CD4-positive, alpha-beta T cell treated with Interleukin-6 at 100 ng/mL for 8 hours (primary cell): ENCODE measurements around the gene MSX1.

Experiments
- DNase-seq: peaks from one replicate; pipeline ENCODE4 v3.0.0-alpha.2; 2020; ENCODE audit warnings: mixed read lengths, low spot score

The MSX1 gene

DNA sequence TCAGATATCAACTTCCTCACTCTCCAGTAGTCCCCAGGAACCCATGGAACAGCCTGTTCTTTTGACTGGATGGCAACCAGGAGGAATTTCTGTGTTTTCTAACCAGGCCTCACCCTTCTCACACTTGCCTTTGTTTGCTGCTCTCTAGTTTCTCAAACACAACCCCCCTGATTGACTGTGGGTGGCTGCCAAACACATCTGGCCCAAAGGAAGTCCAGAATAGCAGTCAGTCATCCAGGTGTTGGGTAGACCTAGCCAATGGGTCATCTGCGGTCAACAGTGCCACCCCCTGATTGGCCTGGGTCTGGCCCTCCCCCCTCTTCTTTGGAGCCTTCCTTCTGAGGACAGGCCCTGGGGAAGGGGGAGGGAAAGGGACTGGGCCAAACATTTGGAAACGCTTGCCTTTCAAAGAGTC is 53.7 kb downstream of the MSX1 start:
- no peak for DNase-seq
